Sigmoid colon (tissue), 7 donors: ENCODE data around the gene VPS26A. TPM values are rescaled to one million over a fixed set of nuclear protein-coding genes. Genes with fewer than 3 reads are reported as not detected.

Experiments
- DNase-seq: peaks from one replicate; pipeline ENCODE4 v3.0.0-alpha.2; 2019
- H3K27ac ChIP-seq, 4 donors: fragments of 200-600 bp; sonication (generic); one replicate each; pipeline ENCODE4 v1.5.1; 2016 to 2019; ENCODE audit warnings: mild to moderate bottlenecking in 1 of 4
- H3K27me3 ChIP-seq, 3 donors: fragments of 200-600 bp; sonication (generic); one replicate each; pipeline ENCODE4 v1.5.1; 2019; ENCODE audit warnings: mild to moderate bottlenecking in 1 of 3
- H3K36me3 ChIP-seq, 4 donors: fragments of 200-600 bp; sonication (generic); one replicate each; pipeline ENCODE4 v1.5.1; 2016 to 2019
- H3K4me1 ChIP-seq, 4 donors: fragments of 200-600 bp; sonication (generic); one replicate each; pipeline ENCODE4 v1.5.1; 2017 to 2019
- H3K4me3 ChIP-seq, 4 donors: fragments of 200-600 bp; sonication (generic); one replicate each; pipeline ENCODE4 v1.5.1; 2017 to 2019; ENCODE audit warnings: mild to moderate bottlenecking in 2 of 4, moderate library complexity in 1 of 4
- H3K9me3 ChIP-seq, 4 donors: fragments of 200-600 bp in 3 of 4; sonication (generic) in 3 of 4; one replicate each; pipeline versions ENCODE4 v1.5.1 to v1.6.1; 2013 to 2019
- EP300 ChIP-seq, 4 donors: sonication (generic); formaldehyde crosslinking; IDR thresholded peaks; one replicate each; pipeline ENCODE4 v1.6.1; 2017; ENCODE audit warnings: antibody characterized with exemption in 4 of 4
- POLR2A ChIP-seq, 2 donors: fragments of 450-650 bp; IDR thresholded peaks; one replicate each; pipeline ENCODE4 v1.6.1; 2016; ENCODE audit warnings: antibody characterized with exemption in 2 of 2, mild to moderate bottlenecking in 2 of 2, moderate library complexity in 2 of 2
- POLR2AphosphoS5 ChIP-seq, 4 donors: sonication (generic); formaldehyde crosslinking; IDR thresholded peaks; one replicate each; pipeline ENCODE4 v1.6.1; 2017; ENCODE audit warnings: antibody characterized with exemption in 4 of 4
- WGBS, 2 donors: extraction: QIAGEN DNeasy Blood & Tissue Kit; methylation state at CpG; one replicate each; pipeline ENCODE4 v1.1.7; 2013; 5-methylcytosine and 5-hydroxymethylcytosine counted together
- intact Hi-C: fragments of 100-400 bp; cut with DNase I; formaldehyde crosslinking; loops from one replicate; pipeline ENCODE4 v1.15.1; 2023
- polyA plus RNA-seq, 3 donors: library from polyadenylated mRNA; stranded (reverse); fragments of 200-250 nt; gene quantifications; one replicate each; pipeline ENCODE4 v1.2.3, GENCODE V29; 2013
- total RNA-seq, 4 donors: library from RNA; depleted of rRNA; stranded (reverse); fragments of >200 nt; gene quantifications; one replicate each; pipeline ENCODE4 v1.1.0, GENCODE V29; 2016
- TF ChIP-seq, protein P1 (sequence below), 4 experiments: fragments of 450-650 bp in 3 of 4; fragments of 200-600 bp in 1 of 4; IDR thresholded peaks; one replicate each; pipeline ENCODE4 v1.5.1; 2016 to 2019; ENCODE audit warnings: antibody characterized with exemption in 4 of 4, mild to moderate bottlenecking in 3 of 4, moderate library complexity in 2 of 4
- donor health status: healthy with polysubstance abuse.
- donor health status: Bipolar disorder and iron deficiency.
- donor health status: healthy.

VPS26A gene
- total RNA-seq: 10 to 100 TPM; 35.7 to 59.2 (median 44.7) TPM
- 10 to 100 TPM; 35.7 to 73.1 (median 51.1) TPM for polyA plus RNA-seq

DNA sequence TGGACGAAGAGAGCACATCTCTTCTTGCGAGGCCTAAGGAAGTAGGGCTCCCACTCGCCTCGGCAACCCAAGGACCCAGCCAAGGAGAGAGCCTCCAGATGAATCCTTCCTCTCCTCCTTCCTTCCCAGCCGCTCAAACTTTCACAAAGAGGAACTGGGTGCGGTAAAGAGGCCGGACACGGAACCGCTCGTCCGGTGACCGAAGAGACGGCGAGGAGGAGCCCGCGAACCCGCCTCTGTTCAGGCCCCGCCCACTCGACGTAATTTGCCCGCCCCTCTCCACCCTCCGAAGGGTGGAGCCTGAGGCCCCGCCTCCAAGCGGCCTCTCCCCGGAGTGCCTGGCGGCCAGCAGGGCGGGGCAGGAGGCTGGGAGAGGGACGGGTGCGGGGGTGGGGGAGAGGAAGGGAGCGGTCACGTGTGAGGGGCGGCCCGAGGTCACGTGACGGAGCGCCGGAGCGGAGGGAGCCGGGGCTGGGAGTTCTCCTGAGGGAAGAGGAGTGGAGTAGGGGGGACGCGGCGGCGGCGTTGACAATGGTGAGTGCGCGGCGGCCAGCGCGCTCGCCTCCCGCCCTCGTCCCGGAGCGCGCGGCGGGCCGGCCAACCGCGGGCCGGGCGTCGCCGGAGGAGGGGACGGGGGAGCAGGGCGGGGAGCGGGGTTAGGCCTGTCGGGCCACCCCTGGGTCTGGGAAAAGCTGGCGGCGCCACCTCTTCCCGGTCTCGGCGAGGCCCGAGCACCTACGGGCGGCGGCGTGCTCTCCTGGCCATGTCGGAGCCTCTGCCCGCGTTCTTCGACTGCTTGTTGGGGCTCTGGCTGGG, at the start of gene VPS26A:
Gene VPS26A, plus strand, starts transcription at position 432 of the 816 bp plus-strand sequence. Its CDS starts 100 bp downstream, at position 532.
- H3K27me3 ChIP-seq: no peaks in the 10 kb centered on the region
- intact Hi-C loops: loop anchor here (2.0 to 5.0 kb wide), 4 partner anchors 57 to 222 kb away; partner anchors contain the start of genes DDX50, KIFBP and SUPV3L1

DNA sequence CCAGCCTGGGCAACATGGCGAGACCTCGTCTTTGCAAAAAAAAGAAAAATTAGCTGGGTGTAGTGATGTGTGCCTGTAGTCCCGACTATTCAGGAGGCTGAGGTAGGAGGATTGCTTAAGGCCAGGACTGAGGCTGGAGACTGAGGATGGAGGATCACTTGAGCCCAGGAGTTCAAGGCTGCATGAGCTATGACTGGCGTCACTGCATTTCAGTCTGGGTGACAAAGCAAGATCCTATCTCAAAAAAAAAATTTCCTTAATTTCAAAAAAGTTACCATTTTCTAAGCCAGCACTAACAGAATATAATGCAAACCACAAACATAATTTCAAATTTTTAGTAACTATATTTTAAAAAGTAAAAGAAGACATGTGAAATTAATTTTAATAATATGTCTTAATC, 49.4 kb upstream of the VPS26A start:
- no peaks in the 10 kb centered on the region for H3K4me1 ChIP-seq
- no peak overlapping the region for H3K4me3 ChIP-seq
- H3K27me3 ChIP-seq: no peaks in the 10 kb centered on the region
- 90 to 93% methylated on average over 4 of the region's 4 CpGs for WGBS, 2 donors
- DNase-seq: no peak
- no peak for TF ChIP-seq POLR2A (IDR thresholded peaks at IDR 0.05)
- TF ChIP-seq, protein P1, sequence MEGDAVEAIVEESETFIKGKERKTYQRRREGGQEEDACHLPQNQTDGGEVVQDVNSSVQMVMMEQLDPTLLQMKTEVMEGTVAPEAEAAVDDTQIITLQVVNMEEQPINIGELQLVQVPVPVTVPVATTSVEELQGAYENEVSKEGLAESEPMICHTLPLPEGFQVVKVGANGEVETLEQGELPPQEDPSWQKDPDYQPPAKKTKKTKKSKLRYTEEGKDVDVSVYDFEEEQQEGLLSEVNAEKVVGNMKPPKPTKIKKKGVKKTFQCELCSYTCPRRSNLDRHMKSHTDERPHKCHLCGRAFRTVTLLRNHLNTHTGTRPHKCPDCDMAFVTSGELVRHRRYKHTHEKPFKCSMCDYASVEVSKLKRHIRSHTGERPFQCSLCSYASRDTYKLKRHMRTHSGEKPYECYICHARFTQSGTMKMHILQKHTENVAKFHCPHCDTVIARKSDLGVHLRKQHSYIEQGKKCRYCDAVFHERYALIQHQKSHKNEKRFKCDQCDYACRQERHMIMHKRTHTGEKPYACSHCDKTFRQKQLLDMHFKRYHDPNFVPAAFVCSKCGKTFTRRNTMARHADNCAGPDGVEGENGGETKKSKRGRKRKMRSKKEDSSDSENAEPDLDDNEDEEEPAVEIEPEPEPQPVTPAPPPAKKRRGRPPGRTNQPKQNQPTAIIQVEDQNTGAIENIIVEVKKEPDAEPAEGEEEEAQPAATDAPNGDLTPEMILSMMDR (IDR thresholded peaks at IDR 0.05): no peak
- TF ChIP-seq EP300 (IDR thresholded peaks at IDR 0.05): no peak
- TF ChIP-seq POLR2AphosphoS5 (IDR thresholded peaks at IDR 0.05): no peak
- intact Hi-C loops: no loop called here
- no peaks in the 10 kb centered on the region for H3K9me3 ChIP-seq
- H3K27ac ChIP-seq: no peak overlapping the region
- no peaks in the 10 kb centered on the region for H3K36me3 ChIP-seq

More for the DNA sequence above, at the start of gene VPS26A:
- H3K9me3 ChIP-seq: no peaks in the 10 kb centered on the region
- peak; percentile 100 for DNase-seq
- H3K4me1 ChIP-seq: peaks cover 0 to 23% (median 17%) of the 10 kb centered on the region in 4 donors
- TF ChIP-seq POLR2A (IDR thresholded peaks at IDR 0.05) (peak; percentile 97), EP300 (IDR thresholded peaks at IDR 0.05) (peak in 1 of 4 donors; percentile 23), POLR2AphosphoS5 (IDR thresholded peaks at IDR 0.05) (peak; percentile 99)
- TF ChIP-seq, protein P1 (IDR thresholded peaks at IDR 0.05): peak in 3 of 4 experiments; percentile 5 to 8 (median 6)
- WGBS, 2 donors: 0 to 1% methylated on average over 82 of the region's 82 CpGs
- peak within 1 kb of the TSS; percentile 90 to 95 (median 94) for H3K4me3 ChIP-seq
- no peaks in the 10 kb centered on the region for H3K36me3 ChIP-seq
- H3K27ac ChIP-seq: peak within 1 kb of the TSS; percentile 95 to 99 (median 98)

DNA sequence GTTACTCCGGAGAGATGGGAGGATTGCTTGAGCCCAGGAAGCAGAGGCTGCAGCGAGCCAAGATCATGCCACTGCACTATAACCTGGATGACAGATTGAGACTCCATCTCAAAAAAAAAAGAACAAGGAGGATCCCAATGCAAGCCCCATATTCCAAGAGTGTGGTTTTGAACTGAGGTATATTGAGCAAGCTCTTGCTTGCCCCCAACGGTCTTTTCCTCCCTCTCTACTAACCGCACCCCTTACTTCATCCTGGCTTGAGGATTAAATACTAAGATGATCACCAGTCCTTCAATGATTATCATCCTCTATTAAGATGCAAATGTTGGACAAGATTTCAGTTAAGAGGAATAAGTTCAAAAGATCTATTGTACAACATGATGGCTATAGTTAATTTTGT, 48.5 kb upstream of the VPS26A start:
- Histone ChIP-seq H3K27me3 (no peaks in the 10 kb centered on the region), H3K9me3 (no peaks in the 10 kb centered on the region), H3K4me1 (no peaks in the 10 kb centered on the region), H3K27ac (no peak overlapping the region), H3K4me3 (no peak overlapping the region), H3K36me3 (no peaks in the 10 kb centered on the region)
- DNase-seq: no peak
- intact Hi-C loops: no loop called here
- TF ChIP-seq POLR2A (IDR thresholded peaks at IDR 0.05) (no peak), EP300 (IDR thresholded peaks at IDR 0.05) (no peak)
- TF ChIP-seq, protein P1 (IDR thresholded peaks at IDR 0.05): no peak
- 85 to 92% methylated on average over 4 of the region's 4 CpGs for WGBS, 2 donors

DNA sequence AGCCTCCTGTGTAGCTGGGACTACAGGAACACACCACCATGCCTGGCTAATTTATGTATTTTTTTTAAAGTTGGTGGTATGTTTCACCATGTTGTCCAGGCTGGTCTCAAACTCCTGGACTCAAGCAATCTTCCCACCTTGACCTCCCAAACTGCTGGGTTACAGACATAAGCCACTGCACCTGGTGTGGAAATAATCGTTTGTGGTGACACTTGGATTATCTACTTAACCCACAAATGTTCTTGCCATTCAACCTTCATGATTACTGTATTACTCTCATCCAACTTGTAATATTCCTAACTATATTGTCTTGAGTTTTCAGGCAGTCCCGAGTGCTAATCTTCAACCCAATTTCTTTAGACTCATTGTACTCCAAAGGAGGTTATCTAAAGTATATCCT, 45.7 kb upstream of the VPS26A start:
- DNase-seq: no peak
- Histone ChIP-seq H3K4me1 (no peaks in the 10 kb centered on the region), H3K36me3 (no peaks in the 10 kb centered on the region), H3K4me3 (no peak overlapping the region), H3K27ac (no peak overlapping the region), H3K9me3 (no peaks in the 10 kb centered on the region), H3K27me3 (no peaks in the 10 kb centered on the region)
- intact Hi-C loops: no loop called here
- 61 to 83% methylated on average over 2 of the region's 2 CpGs for WGBS, 2 donors
- no peak for TF ChIP-seq EP300 (IDR thresholded peaks at IDR 0.05)
- no peak for TF ChIP-seq POLR2A (IDR thresholded peaks at IDR 0.05)
- TF ChIP-seq POLR2AphosphoS5 (IDR thresholded peaks at IDR 0.05): no peak
- TF ChIP-seq, protein P1 (IDR thresholded peaks at IDR 0.05): no peak
